DMS79 (cell line): ENCODE results near the gene NPM3.
"Not testable (repeated sequence)": the region's sequence is repeated elsewhere in the genome, so short reads cannot be mapped to it uniquely, and the experiment has no call there.

Experiments used
- DNase-seq: peaks from one replicate; lab custom pipeline; 2025; lab: John Stamatoyannopoulos, UW

The NPM3 gene

DNA sequence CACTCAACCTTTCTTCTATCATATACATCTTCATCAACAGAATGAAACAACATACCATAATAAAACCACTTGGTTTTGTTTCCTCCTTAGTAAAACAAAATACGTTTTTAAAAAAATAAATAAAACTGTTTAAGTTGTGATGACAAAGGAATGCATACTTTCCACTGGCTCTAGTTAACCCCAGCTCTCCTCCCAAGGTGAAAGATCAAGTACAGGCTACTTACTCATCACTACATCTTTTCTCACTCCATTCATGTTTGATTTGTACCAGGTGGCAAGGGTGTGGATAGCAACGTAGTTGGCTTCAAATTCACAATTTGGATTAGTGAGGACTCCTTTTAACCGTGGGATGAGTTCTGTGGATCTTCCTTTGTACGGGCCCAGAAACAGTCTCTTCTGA lies 20.3 kb upstream of the NPM3 start:
- DNase-seq, result no peak

- no peak for DNase-seq
Observed at GRCh38 chr10:101797403-101798059, 14.3 kb upstream of the NPM3 start.

DNA sequence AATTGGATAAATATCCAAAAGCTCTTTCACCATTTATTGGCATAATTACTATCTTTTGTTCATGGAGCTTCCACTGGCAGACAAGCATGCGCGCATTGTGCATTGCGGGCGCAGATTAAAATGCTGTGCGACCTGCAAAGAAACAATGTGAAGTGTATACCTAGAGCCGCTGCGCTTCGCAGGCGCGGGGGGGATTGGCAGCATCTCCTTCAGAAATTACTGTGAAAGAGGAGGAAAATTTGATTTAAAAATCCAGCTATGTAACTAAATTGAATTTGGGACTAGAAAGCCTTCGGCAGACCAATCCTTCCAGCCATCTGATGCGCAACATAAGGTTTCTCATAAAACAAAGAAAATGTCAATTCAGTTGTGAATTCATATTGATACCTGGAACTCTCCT lies 10.3 kb upstream of the NPM3 start:
- DNase-seq, result no peak

GRCh38 chr10:101789686-101790085 lies 6.4 kb upstream of the NPM3 start:
- no peak for DNase-seq

DNA sequence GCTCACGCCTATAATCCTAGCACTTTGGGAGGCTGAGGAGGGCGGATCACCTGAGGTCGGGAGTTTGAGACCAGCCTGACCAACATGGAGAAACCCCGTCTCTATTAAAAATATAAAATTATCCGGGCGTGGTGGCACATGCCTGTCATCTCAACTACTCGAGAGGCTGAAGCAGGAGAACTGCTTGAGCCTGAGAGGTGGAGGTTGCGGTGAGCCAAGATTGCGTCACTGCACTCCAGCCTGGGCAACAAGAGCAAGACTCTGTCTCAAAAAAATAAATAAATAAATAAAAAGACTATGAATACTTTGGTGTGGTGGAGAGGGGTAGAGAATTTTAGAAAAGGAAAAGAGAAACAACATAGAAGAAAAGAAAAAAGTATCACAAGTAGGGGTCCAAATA lies 6.0 kb upstream of the NPM3 start:
- DNase-seq, result not testable (repeated sequence)

DNA sequence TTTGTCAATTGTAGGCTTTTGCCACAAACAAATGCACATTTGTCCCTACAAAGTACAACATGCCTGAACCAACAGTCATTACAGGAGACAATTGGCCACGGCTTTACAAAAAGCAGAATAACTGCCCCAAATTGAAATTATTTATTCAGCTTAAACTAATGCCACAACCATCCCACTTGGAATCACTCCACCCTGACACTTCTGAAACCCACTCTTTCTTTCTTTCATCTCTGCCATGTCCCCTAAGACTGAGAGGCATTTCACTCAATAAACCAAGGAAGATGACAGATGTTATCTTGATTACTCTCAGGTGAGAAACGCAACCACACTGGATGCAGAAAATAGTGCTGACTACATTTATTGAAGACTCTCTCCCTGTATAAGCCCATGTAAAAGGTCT lies 2.6 kb upstream of the NPM3 start:
- DNase-seq, result no peak

DNA sequence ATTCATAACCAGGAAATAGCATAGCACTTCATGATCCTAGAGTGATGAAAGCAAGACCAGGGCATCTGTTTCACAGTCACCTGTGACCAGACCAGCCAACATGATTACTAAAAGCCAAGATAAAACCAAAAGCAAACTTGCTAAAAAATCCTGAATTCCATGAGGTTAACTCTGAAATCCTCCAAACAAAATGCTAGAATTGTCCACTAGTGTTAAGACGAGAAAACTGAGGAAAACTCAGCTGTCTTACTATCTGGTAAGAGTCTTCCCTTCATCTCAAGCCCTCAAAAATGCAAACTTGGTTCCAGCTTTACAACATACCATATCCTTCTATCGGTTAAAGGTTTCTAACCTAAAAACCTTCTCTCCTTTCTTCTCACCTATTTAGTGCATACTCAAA lies 1.3 kb upstream of the NPM3 start:
- no peak for DNase-seq

- no peak for DNase-seq
Observed at GRCh38 chr10:101783736-101784118, 481 bp upstream of the NPM3 start.

DNA sequence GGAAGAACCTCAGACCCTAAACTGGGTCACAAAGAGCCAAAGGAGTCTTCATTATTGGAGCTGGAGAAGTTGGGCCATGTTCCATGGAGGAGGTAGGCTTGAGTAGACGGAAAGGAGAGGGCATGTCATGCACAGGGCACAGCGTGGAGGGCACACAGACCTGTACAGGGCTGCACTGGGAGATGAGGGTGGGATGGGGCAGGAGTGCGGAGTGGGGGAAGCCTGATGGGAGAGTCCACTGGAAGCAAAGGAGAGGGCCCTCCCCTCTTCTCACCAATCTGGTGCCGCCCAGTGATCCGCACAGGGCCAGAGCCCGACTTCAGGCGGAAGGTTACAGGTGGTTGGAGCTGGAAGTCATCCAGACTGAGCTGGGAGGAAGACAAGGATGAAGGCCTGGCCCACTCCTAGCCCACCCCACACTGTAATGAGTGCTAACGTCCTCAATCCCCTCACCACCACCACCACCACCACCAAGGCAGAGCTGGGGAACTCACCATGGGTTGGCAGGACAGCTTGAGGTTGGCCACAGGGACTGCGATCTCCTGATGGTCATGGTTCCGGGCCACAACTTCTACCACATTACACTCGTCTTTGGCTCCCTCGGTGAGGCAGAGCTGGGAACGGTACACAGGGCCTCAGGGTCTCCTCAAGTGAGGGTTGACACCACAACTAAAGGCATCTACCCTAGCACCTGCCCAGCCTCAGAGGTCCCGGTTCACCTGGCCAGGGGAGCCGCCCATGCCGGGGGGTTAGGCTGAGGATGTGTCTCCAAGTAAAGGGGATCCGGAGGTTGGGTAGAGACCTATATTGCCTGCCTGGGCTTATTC lies 1.0 kb downstream of the NPM3 start:
- DNase-seq, result no peak

DNA sequence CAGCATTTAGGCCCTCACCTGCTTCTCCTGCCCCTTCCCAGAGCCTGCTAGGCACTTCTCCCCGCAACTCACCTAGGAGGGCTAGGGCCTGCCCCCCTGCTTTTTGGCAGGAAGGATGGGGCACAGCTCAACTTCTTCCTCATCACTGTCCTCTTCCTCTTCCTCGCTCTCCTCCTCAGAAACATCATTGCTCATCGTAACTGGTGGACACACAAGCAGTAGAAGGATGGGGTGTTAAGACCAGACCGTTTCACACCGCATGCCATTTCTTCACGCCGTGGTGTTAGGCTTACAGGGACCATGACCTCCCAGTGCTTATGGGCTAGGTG lies 1.6 kb downstream of the NPM3 start:
- no peak for DNase-seq

DNA sequence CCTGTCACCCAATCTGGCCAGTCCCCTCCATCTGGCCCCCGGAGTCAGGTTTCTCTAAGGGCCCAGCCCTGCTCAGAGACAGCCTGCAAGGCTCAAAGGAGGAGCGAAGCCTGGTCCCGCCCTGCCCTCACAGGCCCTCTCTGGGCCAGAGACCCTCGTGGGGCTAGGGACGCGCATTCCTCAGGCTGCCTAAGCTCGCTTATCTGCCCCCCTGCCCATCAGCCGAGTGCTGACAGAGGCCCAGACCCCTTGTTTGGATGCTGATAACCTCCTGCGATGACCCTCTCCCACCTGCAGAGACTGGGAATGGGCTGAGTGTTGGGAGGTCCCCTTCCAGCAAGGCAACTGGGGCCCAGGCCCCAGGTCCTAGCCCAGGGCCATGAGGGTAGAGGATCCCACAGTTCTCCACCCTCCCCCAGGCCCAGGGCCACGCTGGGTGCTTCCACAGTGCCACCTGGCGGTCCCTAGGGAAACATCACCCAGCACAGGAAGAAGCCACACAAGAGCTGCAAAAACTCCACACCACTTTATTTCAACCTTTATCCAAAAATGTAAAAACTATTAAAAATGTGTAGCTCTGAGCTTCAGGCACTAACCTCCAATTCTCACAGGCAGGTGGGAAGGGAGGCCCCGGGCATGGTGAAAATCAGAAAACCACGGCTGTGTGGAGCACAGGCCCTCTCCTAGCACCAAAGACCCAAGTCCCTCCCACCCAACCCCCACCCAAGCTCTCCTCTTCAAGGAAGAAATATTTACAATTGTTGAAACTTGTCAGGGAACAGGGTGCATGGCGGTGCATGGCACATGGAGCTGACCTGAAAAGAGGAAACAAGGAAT lies 2.2 kb downstream of the NPM3 start:
- no peak for DNase-seq

GRCh38 chr10:101780187-101780817 lies 2.9 kb downstream of the NPM3 start:
- DNase-seq, result no peak

DNA sequence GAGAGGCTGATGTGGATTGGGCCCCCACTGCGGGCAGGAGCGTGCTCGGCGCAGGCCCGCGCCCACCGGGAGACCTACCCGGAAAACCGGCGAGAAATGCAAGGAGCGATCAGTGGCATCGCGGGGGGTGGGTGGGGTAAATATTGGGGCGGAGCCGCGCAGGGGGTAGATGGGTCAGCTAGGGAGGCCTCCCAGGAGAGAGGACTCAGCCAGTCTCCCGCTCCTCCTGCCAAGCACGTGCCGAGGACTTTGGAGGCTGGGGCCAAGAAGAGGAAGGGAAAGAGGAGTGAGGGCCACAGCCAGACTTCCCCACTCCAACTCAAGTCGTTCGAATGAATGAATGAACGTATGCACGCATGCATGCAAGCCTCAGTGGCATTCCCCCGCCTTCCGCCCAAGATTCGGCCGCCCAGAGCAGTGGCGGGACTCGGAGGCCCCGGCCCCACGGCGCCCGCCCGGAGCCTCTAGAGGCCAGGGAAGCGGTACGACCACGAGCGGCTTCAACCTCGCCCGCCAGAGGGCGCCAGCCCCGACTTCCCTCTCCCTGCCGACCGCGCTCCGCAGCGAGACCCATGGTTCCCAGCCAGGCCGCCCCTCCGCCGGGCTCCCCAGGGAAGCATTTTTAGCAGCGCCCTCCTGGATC lies 3.6 kb downstream of the NPM3 start:
- peak; percentile 5 for DNase-seq

DNA sequence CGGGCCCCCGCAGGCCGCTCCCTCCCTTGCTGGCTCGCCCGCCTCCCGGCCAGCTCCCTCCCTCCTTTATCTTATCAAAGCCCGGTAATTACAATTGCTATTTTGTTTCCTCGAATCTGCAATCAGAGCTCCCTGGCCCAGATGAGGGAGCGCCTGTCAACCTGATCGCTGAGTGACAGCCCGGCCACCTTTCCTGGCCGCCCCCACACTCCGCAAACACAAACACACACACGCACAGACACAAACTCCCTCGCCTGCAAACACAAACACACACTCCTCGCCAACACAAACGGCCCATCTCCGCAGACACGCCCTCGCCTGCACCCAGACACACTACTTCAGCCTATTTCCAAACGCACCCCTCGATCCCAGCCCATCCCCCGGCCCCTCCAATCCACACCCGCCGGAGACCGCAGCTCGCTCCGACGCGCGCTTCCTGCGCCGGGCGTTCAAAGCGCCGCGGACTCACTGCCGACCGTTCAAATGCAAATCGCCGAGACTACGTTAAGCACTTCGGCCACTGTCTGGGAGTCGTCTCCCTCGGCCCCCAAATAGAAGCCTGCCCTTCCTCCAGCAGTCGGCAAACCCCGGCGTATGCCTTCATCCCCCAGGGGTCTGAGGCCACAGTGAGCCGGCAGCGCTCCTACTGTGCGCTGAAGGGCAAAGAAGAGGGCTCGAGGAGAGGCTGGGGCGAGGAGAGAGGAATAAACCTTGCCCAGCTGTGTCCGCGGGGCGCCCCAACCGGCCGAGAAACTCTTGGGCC lies 4.3 kb downstream of the NPM3 start:
- no peak for DNase-seq

DNA sequence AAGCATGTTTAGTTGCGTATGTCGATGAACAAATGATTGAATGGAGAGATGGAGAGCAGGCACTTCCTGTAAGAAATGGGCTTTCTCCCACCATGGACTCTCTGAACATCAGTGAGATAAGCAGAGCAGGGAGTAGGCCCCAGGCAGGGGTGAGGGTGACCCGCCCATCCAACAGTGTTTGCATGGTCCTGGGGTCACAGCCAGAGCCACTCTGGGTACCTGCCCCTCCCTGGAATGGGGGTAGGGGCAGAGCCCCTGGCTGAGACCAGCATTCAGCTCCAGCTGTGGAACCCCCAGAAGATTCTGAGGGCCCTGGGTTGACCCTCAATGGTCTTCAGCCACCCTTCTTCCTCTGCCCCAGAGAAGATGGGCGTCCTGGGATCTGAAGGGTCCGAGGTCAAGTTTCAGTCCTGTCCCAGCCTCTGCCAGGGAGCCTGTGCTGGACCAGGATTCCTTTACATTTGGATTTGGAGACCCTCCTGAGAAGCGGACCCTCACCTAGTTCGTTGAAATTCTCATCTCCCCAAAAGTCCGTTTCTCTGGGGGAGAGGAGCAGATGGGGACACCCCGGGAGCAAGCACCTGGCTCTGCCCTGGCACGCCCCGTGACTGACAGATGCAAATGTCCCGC lies 5.0 kb downstream of the NPM3 start:
- no peak for DNase-seq

DNA sequence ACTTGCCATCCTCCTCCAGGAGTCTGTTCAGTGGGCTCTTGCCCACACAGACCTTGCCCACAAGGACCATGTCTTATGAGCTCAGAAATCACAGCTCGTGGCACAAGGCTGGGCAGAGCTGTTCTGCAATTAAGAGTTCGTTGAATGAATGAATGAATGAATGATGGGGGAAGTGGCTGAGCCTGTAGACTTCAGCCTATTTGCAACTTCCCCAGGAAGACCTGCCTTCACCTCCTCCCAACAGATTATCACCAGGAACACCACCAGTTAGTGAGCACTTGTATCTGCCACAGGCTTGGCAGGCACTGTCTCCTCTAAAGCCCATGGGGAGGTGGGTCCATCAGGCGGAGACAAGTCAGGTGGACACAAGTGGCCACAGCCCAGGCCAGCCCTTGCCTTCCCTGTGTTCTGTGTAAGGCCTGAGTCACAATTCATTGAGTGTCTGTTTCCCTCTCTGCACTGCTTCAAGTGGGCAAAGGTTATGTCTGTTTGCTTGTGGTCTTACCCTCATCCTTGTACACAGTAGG lies 5.6 kb downstream of the NPM3 start:
- DNase-seq, result no peak

DNA sequence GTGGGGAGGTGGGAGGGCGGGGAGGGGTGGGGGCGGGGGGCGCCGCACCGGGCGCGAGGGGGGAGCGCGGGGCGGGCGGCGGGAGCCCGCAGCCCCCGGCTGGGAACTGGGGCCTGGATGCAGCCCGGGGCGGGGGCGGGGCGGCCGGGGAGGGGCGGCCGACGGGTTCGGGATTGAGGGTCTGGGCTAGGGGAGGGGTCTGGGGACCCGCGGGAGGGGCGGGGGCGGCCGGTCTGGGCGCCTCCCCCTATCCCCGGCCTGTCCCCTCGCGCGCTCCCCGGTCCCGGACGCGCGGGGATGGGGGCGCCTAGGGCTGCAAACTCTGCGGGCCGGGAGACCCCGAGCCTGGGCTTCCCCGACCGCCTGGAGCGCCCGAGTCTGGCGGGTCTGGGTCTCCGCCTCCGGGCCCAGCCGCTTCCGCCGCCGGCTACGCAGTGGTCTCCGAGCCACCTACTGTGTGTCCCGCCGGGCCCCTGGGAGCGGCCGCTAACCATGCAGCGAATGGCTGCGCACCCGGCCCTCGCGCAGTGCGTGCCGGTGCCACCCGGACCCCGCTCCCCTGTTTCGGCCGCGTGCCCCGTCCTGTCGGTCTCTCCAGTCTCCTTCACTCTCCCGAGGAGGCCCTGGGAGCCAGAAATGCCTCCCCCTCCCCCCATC lies 7.0 kb downstream of the NPM3 start:
- DNase-seq, result no peak

DNA sequence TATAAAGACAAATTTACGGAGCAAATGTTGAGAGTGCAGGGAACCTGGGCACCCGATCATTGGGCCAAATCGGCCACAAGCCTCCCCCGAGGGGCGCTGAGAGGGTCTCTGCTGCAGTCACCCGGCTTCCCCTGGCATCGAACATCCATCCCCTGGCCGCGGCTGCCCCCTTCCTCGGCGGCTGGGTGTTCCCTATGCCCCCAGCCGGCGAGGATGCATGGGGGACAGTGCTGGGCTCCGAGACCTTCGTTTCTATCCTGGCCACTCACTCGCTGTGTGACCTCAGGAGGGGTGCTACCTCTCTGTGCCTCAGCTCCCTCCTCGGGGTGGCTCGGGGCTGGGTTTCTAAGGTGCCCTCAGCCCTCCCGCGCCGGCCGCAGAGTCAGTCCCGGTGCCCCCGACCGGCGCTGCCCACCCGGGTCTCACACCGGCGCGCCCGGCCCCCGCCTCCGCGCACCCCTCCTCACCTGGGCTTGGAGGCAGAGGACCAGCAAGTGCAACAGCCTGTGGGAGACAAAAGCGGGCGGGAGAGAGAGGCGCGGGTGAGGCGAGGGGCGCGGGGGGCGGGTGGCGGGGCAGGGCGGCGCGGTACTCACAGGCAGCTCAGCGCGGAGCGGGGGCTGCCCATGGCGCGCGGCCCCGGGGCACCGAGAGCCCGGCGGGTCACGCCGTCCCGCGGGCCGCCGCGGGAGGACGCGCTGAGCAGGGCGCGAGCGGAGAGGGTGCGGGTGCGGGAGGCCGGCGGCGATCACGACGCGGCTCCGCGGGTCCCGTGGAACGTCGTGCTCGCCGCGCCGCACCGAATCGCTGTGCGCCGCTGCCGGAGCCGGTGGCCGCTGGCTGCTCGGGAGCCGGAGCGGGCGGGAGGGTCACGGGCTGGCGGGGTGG lies 7.7 kb downstream of the NPM3 start, which contains the start of gene FGF8:
FGF8 (minus strand) TSS at position 842 of the 888 bp plus-strand sequence; CDS start at position 628, 214 bp downstream.
- no peak for DNase-seq
